Esophagus muscularis mucosa (tissue), 4 donors: ENCODE measurements around the gene RHEB.

ENCODE experiments used
- CTCF ChIP-seq, 3 experiments: fragments of 200-600 bp in 2 of 3; fragments of 450-650 bp in 1 of 3; sonication (generic) in 2 of 3; IDR thresholded peaks; one replicate each; pipeline ENCODE4 v1.5.1; 2017 to 2019; ENCODE audit warnings: antibody characterized with exemption in 3 of 3, mild to moderate bottlenecking in 2 of 3, moderate library complexity in 1 of 3
- EP300 ChIP-seq: sonication (generic); formaldehyde crosslinking; IDR thresholded peaks from one replicate; pipeline ENCODE4 v1.6.1; 2017; ENCODE audit warnings: antibody characterized with exemption
- POLR2AphosphoS5 ChIP-seq, 2 donors: sonication (generic); formaldehyde crosslinking; IDR thresholded peaks; one replicate each; pipeline ENCODE4 v1.6.1; 2017; ENCODE audit warnings: antibody characterized with exemption in 2 of 2

DNA sequence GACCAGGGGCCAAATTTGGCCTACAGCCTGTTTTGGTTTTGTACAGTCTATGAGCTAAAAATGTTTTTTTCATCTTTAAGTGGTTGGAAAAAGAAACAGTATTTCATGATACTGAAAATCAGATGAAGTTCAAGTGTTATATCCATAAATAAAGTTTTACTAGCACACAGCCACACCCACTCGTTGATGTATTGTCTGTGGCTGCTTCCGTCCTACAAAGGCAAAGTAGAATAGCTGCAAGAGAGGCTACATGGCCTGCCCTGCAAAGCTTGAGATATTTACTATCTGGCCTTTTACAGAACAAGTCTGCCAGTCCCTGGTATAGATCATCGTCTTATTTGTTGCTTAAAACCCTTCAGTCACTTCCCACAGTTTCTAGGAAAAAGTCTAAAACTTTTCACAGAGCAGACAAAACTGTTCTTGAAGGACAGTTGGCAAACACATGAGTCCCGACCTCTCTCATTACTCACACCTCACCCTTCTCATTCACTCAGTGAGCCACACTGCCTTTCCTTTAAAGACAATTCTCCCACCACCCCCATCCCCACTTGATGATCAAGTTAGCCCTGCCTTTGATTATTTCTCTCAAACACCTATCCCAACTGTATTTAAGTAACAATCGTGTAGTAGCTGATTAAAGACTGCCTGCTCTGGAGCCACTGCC, 9.9 kb downstream of the RHEB start:
- TF ChIP-seq CTCF (IDR thresholded peaks at IDR 0.05) (no peak), POLR2AphosphoS5 (IDR thresholded peaks at IDR 0.05) (peak in 1 of 2 donors; percentile 1), EP300 (no peak)
